Small intestine (tissue), 7 donors: ENCODE results near the gene PRKAB1. TPM values are rescaled to one million over a fixed set of nuclear protein-coding genes. Genes with fewer than 3 reads are reported as not detected.

Experiments used
- DNase-seq, 2 donors: peaks; one replicate each; pipeline versions ENCODE4 v3.0.0 to v3.0.0-alpha.2; 2013
- FAIRE-seq: peaks from 2 replicates; lab custom pipeline; 2012; peaks lifted over from hg19 to GRCh38; lab: Jason Lieb, UNC
- H3K27ac ChIP-seq, 3 donors: one replicate each; pipeline ENCODE4 v1.5.1; 2013; ENCODE audit warnings: low read length in 2 of 3, mild to moderate bottlenecking in 2 of 3, control low read depth in 1 of 3, inconsistent platforms in 1 of 3, low read depth in 1 of 3, moderate library complexity in 1 of 3
- H3K27me3 ChIP-seq, 3 donors: one replicate each; pipeline ENCODE4 v1.6.1; 2013; ENCODE audit warnings: low read length in 3 of 3, inconsistent platforms in 1 of 3; ENCODE audit not compliant: control insufficient read depth in 3 of 3, insufficient read depth in 3 of 3
- H3K36me3 ChIP-seq, 3 donors: one replicate each; pipeline ENCODE4 v1.6.1; 2013; ENCODE audit warnings: low read length in 3 of 3, inconsistent platforms in 1 of 3, low read depth in 1 of 3, mild to moderate bottlenecking in 1 of 3, moderate library complexity in 1 of 3; ENCODE audit not compliant: control insufficient read depth in 3 of 3, insufficient read depth in 2 of 3
- H3K4me1 ChIP-seq, 3 donors: one replicate each; pipeline ENCODE4 v1.6.1; 2013; ENCODE audit warnings: low read length in 2 of 3, inconsistent platforms in 1 of 3, low read depth in 1 of 3, mild to moderate bottlenecking in 1 of 3, moderate library complexity in 1 of 3; ENCODE audit not compliant: control insufficient read depth in 3 of 3, insufficient read depth in 2 of 3
- H3K4me3 ChIP-seq, 3 donors: one replicate each; pipeline ENCODE4 v1.5.1; 2013; ENCODE audit warnings: low read length in 3 of 3, control low read depth in 1 of 3, inconsistent platforms in 1 of 3, low read depth in 1 of 3, mild to moderate bottlenecking in 1 of 3, moderate library complexity in 1 of 3
- H3K9me3 ChIP-seq, 2 donors: one replicate each; pipeline ENCODE4 v1.6.1; 2013; ENCODE audit warnings: low read depth in 1 of 2, low read length in 1 of 2; ENCODE audit not compliant: control insufficient read depth in 2 of 2, insufficient read depth in 1 of 2
- WGBS, 3 donors: extraction: QIAGEN DNeasy Blood & Tissue Kit; methylation state at CpG; one replicate each; pipeline ENCODE4 v1.1.7; 2013; 5-methylcytosine and 5-hydroxymethylcytosine counted together
- polyA plus RNA-seq, 4 donors: library from polyadenylated mRNA; stranded (reverse) in 3 of 4; unstranded in 1 of 4; fragments of 200-250 nt in 3 of 4; fragments of 120-200 nt in 1 of 4; gene quantifications; one replicate each; pipeline versions ENCODE4 v1.2.1 to v1.2.3, GENCODE V29; 2013
- donor health status: healthy with polysubstance abuse.
- donor health status: control.
- donor health status: control.
- donor health status: Bipolar disorder and iron deficiency.
- donor health status: healthy.

Gene PRKAB1
- polyA plus RNA-seq, 4 donors: 32.3 to 70.2 (median 64.0) TPM

DNA sequence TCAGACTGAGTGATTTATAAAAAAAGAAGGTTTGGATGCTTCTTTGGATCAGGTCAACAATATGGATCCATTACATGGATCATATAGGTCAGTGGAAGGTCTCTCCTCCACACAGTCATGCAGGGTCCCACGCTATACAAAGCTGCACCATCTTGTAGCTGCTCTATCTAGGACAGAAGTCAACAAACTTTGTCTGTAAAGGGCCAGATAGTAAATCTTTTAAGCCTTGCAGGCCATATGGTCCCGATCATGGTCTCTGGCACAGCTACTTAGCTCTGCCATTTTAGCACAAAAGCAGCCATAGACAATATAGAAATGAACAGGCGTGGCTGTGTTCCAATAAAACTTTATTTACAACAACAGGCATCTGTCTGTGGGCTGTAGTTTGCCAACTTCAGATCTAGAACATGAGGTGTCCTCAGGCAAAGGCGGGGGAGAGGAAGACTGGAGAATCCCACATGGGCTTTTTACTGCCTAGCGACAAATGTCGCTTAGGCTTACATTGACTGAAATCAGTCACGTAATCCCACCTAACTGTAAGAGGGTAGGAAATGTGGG lies 37.6 kb upstream of the PRKAB1 start:
- Histone ChIP-seq H3K36me3 (no peaks in the 10 kb centered on the region), H3K4me1 (no peaks in the 10 kb centered on the region), H3K27ac (no peak overlapping the region), H3K27me3 (peaks cover 0 to 3% (median 0%) of the 10 kb centered on the region in 3 donors), H3K4me3 (no peak overlapping the region), H3K9me3 (no peaks in the 10 kb centered on the region)
- DNase-seq (no peak), FAIRE-seq (no peak)
- 87 to 91% (median 88%) methylated on average over 7 of the region's 7 CpGs for WGBS, 3 donors

DNA sequence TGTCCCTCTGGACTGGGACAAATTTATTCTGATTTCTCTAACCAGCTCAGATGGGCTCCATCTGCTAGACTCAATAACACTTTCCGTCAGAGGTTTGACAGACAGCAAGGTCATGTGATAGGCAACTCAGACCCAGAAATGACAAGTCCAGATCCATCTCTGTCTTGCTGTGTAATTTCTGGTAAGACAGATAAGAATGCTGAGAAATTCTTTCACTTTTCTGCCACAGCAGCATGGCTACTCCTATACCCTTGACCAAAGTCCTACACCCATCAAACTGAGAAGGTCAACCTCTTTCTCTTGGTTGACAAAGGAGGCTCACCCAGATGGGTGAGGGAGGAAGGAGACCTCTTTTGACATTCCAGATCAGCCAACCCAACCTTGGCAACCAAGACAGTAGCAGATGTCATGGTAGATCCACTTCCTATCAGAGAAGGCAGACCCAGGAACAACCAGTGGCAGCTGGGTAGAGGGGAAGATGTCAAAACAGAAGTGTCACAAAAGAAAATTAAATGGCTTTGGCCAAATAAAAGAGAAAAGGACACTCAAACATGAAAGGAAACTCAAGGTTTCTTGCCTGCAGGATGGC lies 36.9 kb upstream of the PRKAB1 start:
- no peaks in the 10 kb centered on the region for H3K4me1 ChIP-seq
- WGBS, 3 donors: 42 to 96% (median 57%) methylated on average over 1 of the region's 1 CpG
- H3K27me3 ChIP-seq: peaks cover 0 to 3% (median 0%) of the 10 kb centered on the region in 3 donors
- DNase-seq (no peak), FAIRE-seq (no peak)
- no peak overlapping the region for H3K27ac ChIP-seq
- no peaks in the 10 kb centered on the region for H3K9me3 ChIP-seq
- H3K4me3 ChIP-seq: no peak overlapping the region
- no peaks in the 10 kb centered on the region for H3K36me3 ChIP-seq

DNA sequence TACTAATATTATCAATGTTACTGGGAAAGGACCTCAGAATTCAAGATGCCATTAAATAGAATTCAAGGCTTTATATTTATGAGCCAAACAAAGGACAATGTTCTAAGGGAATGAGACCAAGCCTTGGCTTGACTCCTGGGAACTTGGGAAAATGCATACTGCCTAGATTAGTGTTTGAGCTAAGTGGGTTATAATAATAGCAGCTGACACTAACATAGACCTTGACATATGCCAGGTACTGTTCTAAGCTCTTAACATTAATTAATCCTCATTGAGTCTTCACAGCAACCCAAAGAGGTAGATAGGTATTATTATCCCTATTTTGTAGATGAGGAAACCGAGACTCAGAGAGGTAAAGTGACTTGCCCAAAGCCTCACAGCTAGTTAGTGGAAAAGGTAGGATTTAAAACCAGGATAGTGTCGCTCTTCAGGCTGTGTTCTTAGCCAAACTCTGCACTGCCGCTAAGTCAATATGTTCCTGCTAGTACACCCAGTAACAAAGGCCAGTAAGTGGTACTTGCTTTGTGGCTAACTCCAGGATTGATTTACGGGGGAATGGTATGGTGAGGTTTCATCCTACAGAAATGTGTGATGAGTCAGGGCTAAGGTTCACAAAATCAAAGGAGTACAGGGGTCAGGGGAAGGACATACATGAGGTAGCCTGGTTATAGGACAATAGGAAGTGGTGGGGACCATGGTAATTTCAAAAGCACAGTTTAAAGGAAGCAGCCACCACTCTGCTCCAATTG lies 35.8 kb upstream of the PRKAB1 start:
- H3K4me3 ChIP-seq: no peak overlapping the region
- FAIRE-seq (no peak), DNase-seq (no peak)
- 66 to 74% (median 68%) methylated on average over 4 of the region's 4 CpGs for WGBS, 3 donors
- peaks cover 0 to 3% (median 3%) of the 10 kb centered on the region in 3 donors for H3K27me3 ChIP-seq
- no peaks in the 10 kb centered on the region for H3K4me1 ChIP-seq
- no peaks in the 10 kb centered on the region for H3K36me3 ChIP-seq
- H3K27ac ChIP-seq: no peak overlapping the region
- no peaks in the 10 kb centered on the region for H3K9me3 ChIP-seq

DNA sequence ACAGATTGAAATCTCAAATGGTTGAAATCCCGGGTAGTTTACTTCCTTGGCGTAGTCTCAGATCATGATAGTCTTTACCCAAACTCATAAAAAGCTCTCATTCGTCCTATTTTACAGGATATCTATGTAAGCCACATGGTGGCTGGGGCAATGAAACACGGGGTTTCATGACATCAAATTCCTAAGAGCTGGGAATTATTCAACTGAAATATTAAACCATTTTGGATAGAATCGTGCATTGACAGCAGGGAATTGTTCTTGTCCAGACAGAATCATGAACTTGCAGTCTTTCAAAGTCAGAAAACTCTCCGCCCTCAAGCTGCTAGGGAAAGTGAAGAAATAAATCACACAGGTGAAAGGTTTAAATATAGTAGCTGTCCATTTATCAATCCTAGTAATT lies 33.2 kb upstream of the PRKAB1 start:
- no peak overlapping the region for H3K27ac ChIP-seq
- no peaks in the 10 kb centered on the region for H3K9me3 ChIP-seq
- H3K27me3 ChIP-seq: peaks cover 0 to 3% (median under 1%) of the 10 kb centered on the region in 3 donors
- DNase-seq (no peak), FAIRE-seq (no peak)
- H3K4me1 ChIP-seq: no peaks in the 10 kb centered on the region
- H3K4me3 ChIP-seq: no peak overlapping the region
- H3K36me3 ChIP-seq: no peaks in the 10 kb centered on the region
- 47 to 64% (median 55%) methylated on average over 6 of the region's 6 CpGs for WGBS, 3 donors

DNA sequence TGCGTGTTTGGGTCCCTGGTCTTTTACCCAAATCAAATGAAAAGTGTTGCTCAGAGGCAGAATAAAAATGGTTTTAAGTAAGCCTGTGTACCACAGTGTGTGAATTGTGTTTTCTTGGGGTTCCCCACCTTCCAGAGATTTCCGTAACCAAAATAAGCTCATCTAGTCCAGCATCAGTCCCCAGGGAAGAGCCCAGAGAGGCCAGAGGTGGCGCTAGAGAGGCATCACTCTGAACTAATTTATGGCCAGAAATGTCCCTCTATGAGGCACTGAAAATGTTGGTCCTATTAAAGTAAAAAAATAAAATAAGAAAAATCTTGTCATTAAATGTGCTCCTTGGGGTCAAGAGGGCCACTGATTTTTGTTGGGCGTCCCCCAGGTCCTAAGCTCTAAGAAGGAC lies 24.9 kb upstream of the PRKAB1 start:
- Histone ChIP-seq H3K27ac (no peak overlapping the region), H3K9me3 (peaks cover 0 to 2% of the 10 kb centered on the region in 2 donors), H3K4me1 (no peaks in the 10 kb centered on the region), H3K27me3 (no peaks in the 10 kb centered on the region), H3K4me3 (no peak overlapping the region), H3K36me3 (no peaks in the 10 kb centered on the region)
- DNase-seq (no peak), FAIRE-seq (no peak)
- 67 to 71% (median 68%) methylated on average over 4 of the region's 4 CpGs for WGBS, 3 donors

DNA sequence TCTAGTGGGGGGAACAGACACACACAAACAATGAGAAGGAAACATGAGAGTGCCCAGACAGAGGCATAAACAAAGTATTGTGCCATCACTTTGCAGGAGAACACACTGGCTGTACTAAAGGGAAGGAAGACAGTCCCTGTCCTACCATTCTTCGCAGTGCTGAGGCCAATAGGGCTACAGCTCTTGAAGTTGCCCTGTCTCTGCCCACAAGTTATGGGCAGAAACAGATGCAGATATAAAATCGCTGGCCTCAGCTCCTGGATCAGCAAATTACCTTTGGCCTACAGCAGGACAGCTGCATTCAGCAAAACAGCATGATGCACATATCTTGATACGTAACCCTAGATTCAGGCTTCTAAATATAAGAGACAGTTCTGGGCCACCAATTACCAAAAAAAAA lies 23.0 kb upstream of the PRKAB1 start:
- Histone ChIP-seq H3K27ac (no peak overlapping the region), H3K4me1 (no peaks in the 10 kb centered on the region), H3K9me3 (peaks cover 0 to 2% of the 10 kb centered on the region in 2 donors), H3K27me3 (no peaks in the 10 kb centered on the region), H3K4me3 (no peak overlapping the region), H3K36me3 (no peaks in the 10 kb centered on the region)
- 82 to 87% (median 86%) methylated on average over 3 of the region's 3 CpGs for WGBS, 3 donors
- DNase-seq (no peak), FAIRE-seq (no peak)

DNA sequence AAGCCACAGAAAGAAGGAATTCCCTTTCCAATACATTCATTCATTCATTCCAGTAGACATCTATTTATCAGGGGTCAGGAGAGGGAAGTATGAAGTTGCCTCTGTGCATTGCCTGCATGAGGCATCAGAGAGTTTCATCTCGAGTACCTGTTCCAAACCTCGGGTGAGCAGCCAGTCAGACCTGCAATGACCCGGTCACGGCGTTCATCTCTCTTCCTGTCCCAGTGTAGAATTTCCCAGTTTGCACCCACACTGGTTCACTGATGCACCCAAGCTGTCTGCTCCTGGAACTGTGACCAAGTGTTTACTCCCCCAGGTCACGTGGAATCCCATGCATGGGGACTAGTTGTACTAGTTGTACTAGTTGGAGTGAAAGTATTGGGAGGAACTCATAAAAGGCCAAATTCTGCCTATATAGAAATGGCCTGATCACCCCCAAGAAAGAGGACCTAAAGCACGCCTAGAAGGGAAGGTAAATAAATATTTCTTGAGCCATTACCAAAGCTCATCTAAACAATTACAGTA lies 22.3 kb upstream of the PRKAB1 start:
- Histone ChIP-seq H3K4me3 (no peak overlapping the region), H3K9me3 (peaks cover 0 to 2% of the 10 kb centered on the region in 2 donors), H3K27me3 (no peaks in the 10 kb centered on the region), H3K4me1 (no peaks in the 10 kb centered on the region), H3K36me3 (no peaks in the 10 kb centered on the region), H3K27ac (no peak overlapping the region)
- DNase-seq: no peak
- WGBS, 3 donors: 81 to 87% (median 84%) methylated on average over 7 of the region's 7 CpGs
- no peak for FAIRE-seq

DNA sequence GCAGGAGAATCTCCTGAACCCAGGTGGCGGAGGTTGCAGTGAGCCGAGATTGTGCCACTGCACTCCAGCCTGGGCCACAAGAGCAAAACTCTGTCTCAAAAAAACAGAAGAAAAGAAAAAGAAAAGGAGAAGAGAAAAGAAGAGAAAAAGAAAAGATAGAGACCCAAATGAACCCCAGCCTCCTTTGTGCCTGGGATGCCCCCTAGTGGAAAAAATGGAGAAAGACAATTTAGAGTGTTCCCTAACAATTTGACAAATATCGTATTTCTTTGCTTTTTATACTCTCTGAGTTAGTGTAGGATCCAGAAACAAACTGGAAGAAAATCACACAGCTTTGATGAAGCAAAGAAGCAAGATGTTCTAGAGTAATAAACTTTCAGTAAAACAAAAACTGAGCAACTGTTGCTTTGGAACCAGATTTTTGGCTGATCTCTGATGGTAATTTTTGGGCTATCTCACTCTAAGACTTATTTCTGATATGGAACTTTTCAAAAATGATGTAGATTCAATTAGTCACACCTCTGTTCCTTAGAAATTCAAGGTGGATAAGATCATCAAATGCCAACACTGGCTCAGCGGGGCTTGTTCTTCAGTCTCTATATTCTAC lies 18.6 kb upstream of the PRKAB1 start:
- H3K4me1 ChIP-seq: no peaks in the 10 kb centered on the region
- DNase-seq (peak in 1 of 2 donors; percentile 18), FAIRE-seq (no peak)
- 64 to 68% (median 65%) methylated on average over 4 of the region's 4 CpGs for WGBS, 3 donors
- H3K27me3 ChIP-seq: no peaks in the 10 kb centered on the region
- H3K4me3 ChIP-seq: no peak overlapping the region
- no peak overlapping the region for H3K27ac ChIP-seq
- H3K9me3 ChIP-seq: peaks cover 0 to 11% of the 10 kb centered on the region in 2 donors
- H3K36me3 ChIP-seq: no peaks in the 10 kb centered on the region
